Esophagus muscularis mucosa (tissue), 4 donors: ENCODE measurements around the gene LYZ. TPM values are rescaled to one million over a fixed set of nuclear protein-coding genes. Genes with fewer than 3 reads are reported as not detected.

Source experiments
- DNase-seq: peaks from one replicate; pipeline ENCODE4 v3.0.0-alpha.2; 2017; ENCODE audit errors: extremely low spot score
- H3K27ac ChIP-seq, 4 donors: fragments of 200-600 bp; sonication (generic); replicated peaks in 1 of 4; 1 replicate in 3 of 4; 2 replicates in 1 of 4; pipeline ENCODE4 v1.5.1; 2016 to 2019; ENCODE audit warnings: mild to moderate bottlenecking in 1 of 4
- H3K27me3 ChIP-seq, 4 donors: fragments of 200-600 bp; sonication (generic); one replicate each; pipeline versions ENCODE4 v1.5.1 to v1.6.0; 2016 to 2019
- H3K36me3 ChIP-seq, 4 donors: fragments of 200-600 bp; sonication (generic); one replicate each; pipeline ENCODE4 v1.5.1; 2016 to 2019
- H3K4me1 ChIP-seq, 4 donors: fragments of 200-600 bp; sonication (generic); one replicate each; pipeline ENCODE4 v1.5.1; 2016 to 2019
- H3K4me3 ChIP-seq, 4 donors: fragments of 200-600 bp; sonication (generic); 1 replicate in 2 of 4; 2 replicates in 2 of 4; pipeline ENCODE4 v1.5.1; 2016 to 2019; ENCODE audit warnings: mild to moderate bottlenecking in 4 of 4, moderate library complexity in 1 of 4
- H3K9me3 ChIP-seq, 4 donors: fragments of 200-600 bp; sonication (generic); 1 replicate in 3 of 4; 2 replicates in 1 of 4; pipeline ENCODE4 v1.5.1; 2016 to 2019
- CTCF ChIP-seq, 3 experiments: fragments of 200-600 bp in 2 of 3; fragments of 450-650 bp in 1 of 3; sonication (generic) in 2 of 3; IDR thresholded peaks; one replicate each; pipeline ENCODE4 v1.5.1; 2017 to 2019; ENCODE audit warnings: antibody characterized with exemption in 3 of 3, mild to moderate bottlenecking in 2 of 3, moderate library complexity in 1 of 3
- EP300 ChIP-seq: sonication (generic); formaldehyde crosslinking; IDR thresholded peaks from one replicate; pipeline ENCODE4 v1.6.1; 2017; ENCODE audit warnings: antibody characterized with exemption
- POLR2A ChIP-seq: fragments of 450-650 bp; IDR thresholded peaks from one replicate; pipeline ENCODE4 v1.6.1; 2017; ENCODE audit warnings: antibody characterized with exemption, moderate library complexity, mild to moderate bottlenecking, low read depth
- POLR2AphosphoS5 ChIP-seq, 2 donors: sonication (generic); formaldehyde crosslinking; IDR thresholded peaks; one replicate each; pipeline ENCODE4 v1.6.1; 2017; ENCODE audit warnings: antibody characterized with exemption in 2 of 2
- WGBS: methylation state at CpG from one replicate; pipeline ENCODE4 v1.1.5; 2018; 5-methylcytosine and 5-hydroxymethylcytosine counted together
- intact Hi-C: fragments of 100-400 bp; cut with DNase I; formaldehyde crosslinking; loops from one replicate; pipeline ENCODE4 v1.15.1; 2023
- total RNA-seq, 4 donors: library from RNA; depleted of rRNA; stranded (reverse); fragments of >200 nt; gene quantifications; one replicate each; pipeline versions ENCODE4 v1.1.0 to v1.2.1, GENCODE V29; 2016

Gene LYZ
- total RNA-seq, 4 donors from 2014 or later: 8.8 to 95.3 (median 34.0) TPM

- H3K4me1 ChIP-seq: no peaks in the 10 kb centered on the region
- H3K27me3 ChIP-seq: no peaks in the 10 kb centered on the region
- no peak for TF ChIP-seq CTCF (IDR thresholded peaks at IDR 0.05)
- no peak for TF ChIP-seq POLR2AphosphoS5 (IDR thresholded peaks at IDR 0.05)
- no peak for TF ChIP-seq EP300
- TF ChIP-seq POLR2A: no peak
- no peak overlapping the region for H3K27ac ChIP-seq
- WGBS: 100% methylated on average over 1 of the region's 1 CpG
- H3K9me3 ChIP-seq: no peaks in the 10 kb centered on the region
- intact Hi-C loops: loop anchor here (10.0 kb wide), 1 partner anchor 107 kb away; the partner anchor contains the start of gene FRS2
- peaks cover 5 to 53% (median 26%) of the 10 kb centered on the region in 4 donors for H3K36me3 ChIP-seq
- no peak overlapping the region for H3K4me3 ChIP-seq
- DNase-seq: no peak
Measured at GRCh38 chr12:69368171-69368570, 20.0 kb downstream of the LYZ start.

GRCh38 chr12:69383074-69383473 lies 34.9 kb downstream of the LYZ start:
- H3K36me3 ChIP-seq: peaks cover 0 to 13% (median 4%) of the 10 kb centered on the region in 4 donors
- no peak overlapping the region for H3K4me3 ChIP-seq
- intact Hi-C loops: no loop called here
- DNase-seq: no peak
- H3K9me3 ChIP-seq: no peaks in the 10 kb centered on the region
- H3K4me1 ChIP-seq: peaks cover 0 to 8% (median 2%) of the 10 kb centered on the region in 4 donors
- no peaks in the 10 kb centered on the region for H3K27me3 ChIP-seq
- 100% methylated on average over 1 of the region's 1 CpG for WGBS
- TF ChIP-seq CTCF (IDR thresholded peaks at IDR 0.05): no peak
- no peak for TF ChIP-seq EP300
- TF ChIP-seq POLR2A: no peak
- TF ChIP-seq POLR2AphosphoS5 (IDR thresholded peaks at IDR 0.05): no peak
- H3K27ac ChIP-seq: no peak overlapping the region

GRCh38 chr12:69385038-69385437 lies 36.9 kb downstream of the LYZ start:
- peaks cover 0 to 8% (median 2%) of the 10 kb centered on the region in 4 donors for H3K4me1 ChIP-seq
- no peaks in the 10 kb centered on the region for H3K9me3 ChIP-seq
- DNase-seq: no peak
- no peak overlapping the region for H3K27ac ChIP-seq
- peaks cover 0 to 12% (median 0%) of the 10 kb centered on the region in 4 donors for H3K36me3 ChIP-seq
- no peak overlapping the region for H3K4me3 ChIP-seq
- H3K27me3 ChIP-seq: no peaks in the 10 kb centered on the region
- intact Hi-C loops: no loop called here
- no peak for TF ChIP-seq POLR2A
- no peak for TF ChIP-seq EP300
- TF ChIP-seq CTCF (IDR thresholded peaks at IDR 0.05): no peak
- TF ChIP-seq POLR2AphosphoS5 (IDR thresholded peaks at IDR 0.05): no peak
- 78% methylated on average over 3 of the region's 3 CpGs for WGBS

- 94% methylated on average over 2 of the region's 2 CpGs for WGBS
- intact Hi-C loops: no loop called here
- Histone ChIP-seq H3K4me1 (peaks cover 0 to 8% (median 2%) of the 10 kb centered on the region in 4 donors), H3K9me3 (no peaks in the 10 kb centered on the region), H3K36me3 (peaks cover 0 to 25% (median 5%) of the 10 kb centered on the region in 4 donors), H3K27ac (no peak overlapping the region), H3K27me3 (no peaks in the 10 kb centered on the region), H3K4me3 (no peak overlapping the region)
- TF ChIP-seq EP300 (no peak), POLR2AphosphoS5 (IDR thresholded peaks at IDR 0.05) (no peak), CTCF (IDR thresholded peaks at IDR 0.05) (no peak), POLR2A (no peak)
- DNase-seq: no peak
Measured at GRCh38 chr12:69386921-69387320, 38.7 kb downstream of the LYZ start.

GRCh38 chr12:69388371-69388770 lies 40.2 kb downstream of the LYZ start:
- no peak overlapping the region for H3K4me3 ChIP-seq
- TF ChIP-seq POLR2AphosphoS5 (IDR thresholded peaks at IDR 0.05) (no peak), POLR2A (no peak), EP300 (no peak), CTCF (IDR thresholded peaks at IDR 0.05) (peak; percentile 42 to 60 (median 49))
- H3K9me3 ChIP-seq: no peaks in the 10 kb centered on the region
- no peak overlapping the region for H3K27ac ChIP-seq
- no peak for DNase-seq
- intact Hi-C loops: no loop called here
- H3K4me1 ChIP-seq: peaks cover 0 to 8% (median 2%) of the 10 kb centered on the region in 4 donors
- H3K27me3 ChIP-seq: no peaks in the 10 kb centered on the region
- WGBS: 80% methylated on average over 1 of the region's 1 CpG
- peaks cover 0 to 21% (median 5%) of the 10 kb centered on the region in 4 donors for H3K36me3 ChIP-seq
